Caco-2 (cell line): ENCODE data around the gene RIMS4. TPM values are rescaled to one million over a fixed set of nuclear protein-coding genes. Genes with fewer than 3 reads are reported as not detected.
A peak's percentile ranks its signal among the peaks of the same experiment; 100 is the strongest.

Source experiments
- BruUV-seq: library from RNA; stranded (reverse); fragments of 400-500 nt; replicated peaks from 2 replicates; lab custom pipeline; 2021; lab: Mats Ljungman, UMichigan
- CTCF ChIA-PET: fragments of 300-600 bp; sonication (Branson Sonifier 250); formaldehyde crosslinking; loops from one replicate; lab custom pipeline; 2022; ENCODE audit warnings: antibody characterized with exemption; lab: Charles Lee
- POLR2A ChIA-PET: fragments of 300-600 bp; sonication (Branson Sonifier 250); formaldehyde crosslinking; loops from one replicate; lab custom pipeline; 2022; ENCODE audit warnings: antibody characterized with exemption; lab: Charles Lee
- DNase-seq, 2 experiments: peaks; one replicate each; pipeline versions ENCODE4 v3.0.0 to v3.0.0-alpha.2; 2020 to 2022
- H3K27me3 ChIP-seq: replicated peaks from 2 replicates; pipeline ENCODE4 v1.6.0; 2011; ENCODE audit warnings: low read length; ENCODE audit not compliant: control insufficient read depth, insufficient read depth
- H3K36me3 ChIP-seq: 2 replicates; pipeline ENCODE4 v1.5.1; 2011; ENCODE audit warnings: low read length; ENCODE audit not compliant: control insufficient read depth, insufficient read depth
- H3K4me1 ChIP-seq: fragments of 250-450 bp; sonication (Bioruptor Pico); 2 replicates; pipeline ENCODE4 v1.5.1; 2020; ENCODE audit warnings: mild to moderate bottlenecking
- H3K4me3 ChIP-seq: 2 replicates; pipeline ENCODE4 v1.5.1; 2011; ENCODE audit warnings: low read depth, mild to moderate bottlenecking, control low read depth, low read length
- H3K9me3 ChIP-seq: fragments of 250-450 bp; sonication (Bioruptor Pico); 2 replicates; pipeline ENCODE4 v1.5.1; 2020; ENCODE audit warnings: mild to moderate bottlenecking, moderate library complexity
- H3K27ac Mint-ChIP-seq: one replicate; pipeline ENCODE4 v1.8.0; 2022; ENCODE audit warnings: mixed read lengths; ENCODE audit not compliant: unreplicated experiment
- H3K27me3 Mint-ChIP-seq: one replicate; pipeline ENCODE4 v1.8.0; 2022; ENCODE audit warnings: mixed read lengths; ENCODE audit not compliant: insufficient read depth, unreplicated experiment
- H3K36me3 Mint-ChIP-seq: one replicate; pipeline ENCODE4 v1.8.0; 2022; ENCODE audit warnings: mild to moderate bottlenecking, mixed read lengths; ENCODE audit not compliant: insufficient read depth, unreplicated experiment
- H3K4me1 Mint-ChIP-seq: one replicate; pipeline ENCODE4 v1.8.0; 2022; ENCODE audit warnings: low read depth, mixed read lengths; ENCODE audit not compliant: unreplicated experiment
- H3K4me3 Mint-ChIP-seq: one replicate; pipeline ENCODE4 v1.8.0; 2022; ENCODE audit warnings: mild to moderate bottlenecking, moderate library complexity, mixed read lengths; ENCODE audit not compliant: unreplicated experiment
- H3K9me3 Mint-ChIP-seq: one replicate; pipeline ENCODE4 v1.8.0; 2022; ENCODE audit warnings: mixed read lengths; ENCODE audit not compliant: unreplicated experiment
- CTCF ChIP-seq, 2 experiments: fragments of 200-600 bp in 1 of 2; IDR thresholded peaks; 1 replicate in 1 of 2; 2 replicates in 1 of 2; pipeline versions ENCODE4 v1.5.1 to v1.8.0; 2011 to 2022; ENCODE audit warnings: antibody characterized with exemption in 1 of 2, control low read depth in 1 of 2, inconsistent platforms in 1 of 2, low read depth in 1 of 2, low read length in 1 of 2, mild to moderate bottlenecking in 1 of 2, moderate library complexity in 1 of 2; ENCODE audit not compliant: insufficient read depth in 1 of 2, severe bottlenecking in 1 of 2, unreplicated experiment in 1 of 2
- intact Hi-C: fragments of 100-400 bp; cut with micrococcal nuclease; formaldehyde crosslinking; loops from one replicate; pipeline ENCODE4 v1.10.0; 2022; ENCODE audit not compliant: unreplicated experiment
- total RNA-seq: library from RNA; stranded (reverse); gene quantifications from 2 replicates; pipeline ENCODE4 v1.2.3, GENCODE V29; 2022

The RIMS4 gene
- total RNA-seq, 1 experiment from 2014 or later = 9.0 TPM

DNA sequence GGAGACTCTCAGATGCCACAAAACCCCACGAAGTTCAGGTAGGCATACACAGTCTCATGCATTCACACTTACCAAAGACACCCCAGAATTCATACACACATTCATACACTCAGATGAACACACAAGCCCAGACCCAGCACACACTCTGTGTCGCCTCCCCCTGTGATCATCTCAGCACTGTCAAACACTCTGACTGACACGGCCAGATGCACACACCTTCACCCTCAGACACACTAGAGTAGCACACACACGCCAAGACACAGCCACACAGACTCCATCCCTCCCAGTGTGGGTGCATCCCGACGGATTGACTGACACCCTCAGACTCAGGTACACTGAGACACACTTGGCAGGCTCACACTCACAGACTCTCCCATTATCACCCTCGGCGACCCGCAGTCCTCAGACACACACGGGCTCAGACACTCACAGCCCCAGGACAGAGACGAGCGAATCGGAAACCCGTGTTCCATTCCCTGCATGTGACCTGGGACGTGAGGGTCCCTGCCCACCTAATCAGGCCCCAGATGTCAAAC is 872 bp upstream of the RIMS4 start:
- peaks cover 5% of the 10 kb centered on the region; the same call in 1 of the 2 replicates for H3K4me1 ChIP-seq
- no TSS peak for BruUV-seq
- Mint-ChIP-seq H3K27me3 (peaks cover 26% of the 10 kb centered on the region), H3K27ac (no peak overlapping the region), H3K4me1 (no peaks in the 10 kb centered on the region), H3K4me3 (peak overlapping the region; percentile 63), H3K9me3 (no peaks in the 10 kb centered on the region), H3K36me3 (peaks cover 6% of the 10 kb centered on the region)
- no peaks in the 10 kb centered on the region for H3K9me3 ChIP-seq
- no peak for TF ChIP-seq CTCF (IDR thresholded peaks at IDR 0.05; ENCODE audit: insufficient read depth in 1 of 2, low read depth in 1 of 2, low read length in 1 of 2, severe bottlenecking in 1 of 2, unreplicated experiment in 1 of 2)
- DNase-seq = peak in 1 of 2 experiments; percentile 44
- H3K27me3 ChIP-seq = peaks cover 5% of the 10 kb centered on the region; the same call in 1 of the 2 replicates
- intact Hi-C loops = loop anchor here (5.0 kb wide), 1 partner anchor 36 kb away; no protein-coding TSS in a partner anchor
- CTCF ChIA-PET = interaction anchor here (0.5 kb wide), 1 partner anchor 127 kb away, joined by 3 read pairs; no protein-coding TSS in a partner anchor
- H3K4me3 ChIP-seq = no peak overlapping the region
- no peaks in the 10 kb centered on the region for H3K36me3 ChIP-seq
- POLR2A ChIA-PET = no interaction called here

GRCh38 chr20:44810061-44810390 is 320 bp downstream of the RIMS4 start:
- H3K27ac Mint-ChIP-seq = no peak overlapping the region
- no peaks in the 10 kb centered on the region for H3K4me1 Mint-ChIP-seq
- H3K27me3 ChIP-seq = peaks cover 5% of the 10 kb centered on the region; the same call in 1 of the 2 replicates
- H3K4me1 ChIP-seq = peaks cover 5% of the 10 kb centered on the region; the same call in 1 of the 2 replicates
- H3K36me3 Mint-ChIP-seq = peaks cover 6% of the 10 kb centered on the region
- peak overlapping the region; percentile 44 for H3K4me3 ChIP-seq
- peaks cover 26% of the 10 kb centered on the region for H3K27me3 Mint-ChIP-seq
- H3K4me3 Mint-ChIP-seq = peak overlapping the region; percentile 72
- DNase-seq = no peak
- no peaks in the 10 kb centered on the region for H3K9me3 ChIP-seq
- no peak for TF ChIP-seq CTCF (IDR thresholded peaks at IDR 0.05; ENCODE audit: insufficient read depth in 1 of 2, low read depth in 1 of 2, low read length in 1 of 2, severe bottlenecking in 1 of 2, unreplicated experiment in 1 of 2)
- BruUV-seq = no TSS peak
- CTCF ChIA-PET = no interaction called here
- intact Hi-C loops = loop anchor here (5.0 kb wide), 1 partner anchor 37 kb away; no protein-coding TSS in a partner anchor
- H3K36me3 ChIP-seq = no peaks in the 10 kb centered on the region
- H3K9me3 Mint-ChIP-seq = no peaks in the 10 kb centered on the region
- POLR2A ChIA-PET = no interaction called here

- H3K4me3 ChIP-seq = peak overlapping the region; percentile 44
- ChIA-PET POLR2A (no interaction called here), CTCF (interaction anchor here (1.0 kb wide), 1 partner anchor 62 kb away, joined by 4 read pairs; no protein-coding TSS in a partner anchor)
- no peaks in the 10 kb centered on the region for H3K9me3 ChIP-seq
- TF ChIP-seq CTCF (IDR thresholded peaks at IDR 0.05; ENCODE audit: insufficient read depth in 1 of 2, low read depth in 1 of 2, low read length in 1 of 2, severe bottlenecking in 1 of 2, unreplicated experiment in 1 of 2) = no peak
- H3K36me3 Mint-ChIP-seq = peaks cover 6% of the 10 kb centered on the region
- no TSS peak for BruUV-seq
- H3K27me3 ChIP-seq = peaks cover 5% of the 10 kb centered on the region; the same call in 1 of the 2 replicates
- H3K27me3 Mint-ChIP-seq = peaks cover 26% of the 10 kb centered on the region
- no peaks in the 10 kb centered on the region for H3K36me3 ChIP-seq
- H3K4me1 Mint-ChIP-seq = no peaks in the 10 kb centered on the region
- peak overlapping the region; percentile 72 for H3K4me3 Mint-ChIP-seq
- intact Hi-C loops = loop anchor here (5.0 kb wide), 1 partner anchor 38 kb away; no protein-coding TSS in a partner anchor
- H3K4me1 ChIP-seq = peaks cover 5% of the 10 kb centered on the region; the same call in 1 of the 2 replicates
- peak in 1 of 2 experiments; percentile 39 for DNase-seq
- H3K9me3 Mint-ChIP-seq = no peaks in the 10 kb centered on the region
- H3K27ac Mint-ChIP-seq = no peak overlapping the region
These were observed 826 bp downstream of the RIMS4 start for GRCh38 chr20:44809380-44810060.
